Stimulated activated CD8-positive, alpha-beta memory T cell treated with anti-CD3 and anti-CD28 coated beads, Interleukin-4, amount 100 ng/mL, for 24 hours (primary cell): ENCODE results near the gene C4BPB.

Source experiments
- DNase-seq: peaks from one replicate; pipeline ENCODE4 v3.0.0-alpha.2; 2020; ENCODE audit warnings: low read depth

Gene C4BPB

GRCh38 chr1:207085887-207086286, 2.8 kb upstream of the C4BPB start:
- DNase-seq: no peak

GRCh38 chr1:207088161-207088560, 499 bp upstream of the C4BPB start:
- DNase-seq: no peak

- DNase-seq: no peak
Measured at GRCh38 chr1:207089627-207090355, 1.1 kb downstream of the C4BPB start.

GRCh38 chr1:207091200-207091908, 2.7 kb downstream of the C4BPB start:
- no peak for DNase-seq

DNA sequence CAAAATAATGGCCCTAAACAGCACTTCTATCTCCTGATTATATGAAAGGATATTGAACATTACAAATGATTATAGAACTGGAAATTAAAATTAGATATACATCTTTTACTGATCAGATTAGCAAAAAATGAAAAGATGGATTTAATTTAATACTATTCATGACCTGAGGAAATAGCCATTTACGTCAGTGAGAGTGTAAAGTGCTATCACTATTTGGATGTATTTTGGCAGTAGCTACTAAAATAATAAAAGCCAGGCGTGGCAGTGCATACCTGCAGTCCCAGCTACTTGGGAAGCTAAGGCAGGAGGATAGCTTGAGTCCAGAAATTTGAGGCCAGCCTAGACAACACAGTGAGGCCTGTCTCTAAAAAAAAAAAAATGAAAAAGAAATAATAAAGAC, 5.3 kb downstream of the C4BPB start:
- no peak for DNase-seq

GRCh38 chr1:207097871-207098324, 9.2 kb downstream of the C4BPB start:
- peak; percentile 1 for DNase-seq

DNA sequence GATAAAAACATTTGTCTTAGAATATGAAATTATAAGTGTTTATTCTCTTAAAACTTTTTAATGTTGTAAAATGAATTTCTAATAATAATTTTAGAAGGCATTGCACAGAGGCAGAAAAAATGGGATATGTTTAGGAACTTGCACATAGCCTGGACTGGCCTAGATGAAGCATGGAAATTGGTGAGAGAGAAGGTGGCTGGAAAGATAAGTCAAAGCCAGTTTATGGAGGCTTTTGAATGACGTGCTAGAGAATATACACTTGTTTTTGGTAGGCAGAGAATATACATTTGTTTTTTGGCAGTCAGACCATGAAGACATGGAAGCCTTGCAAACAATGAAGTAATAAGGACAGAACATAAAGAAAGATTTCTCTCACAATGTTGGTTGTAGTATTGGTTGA, 13.1 kb downstream of the C4BPB start:
- no peak for DNase-seq

DNA sequence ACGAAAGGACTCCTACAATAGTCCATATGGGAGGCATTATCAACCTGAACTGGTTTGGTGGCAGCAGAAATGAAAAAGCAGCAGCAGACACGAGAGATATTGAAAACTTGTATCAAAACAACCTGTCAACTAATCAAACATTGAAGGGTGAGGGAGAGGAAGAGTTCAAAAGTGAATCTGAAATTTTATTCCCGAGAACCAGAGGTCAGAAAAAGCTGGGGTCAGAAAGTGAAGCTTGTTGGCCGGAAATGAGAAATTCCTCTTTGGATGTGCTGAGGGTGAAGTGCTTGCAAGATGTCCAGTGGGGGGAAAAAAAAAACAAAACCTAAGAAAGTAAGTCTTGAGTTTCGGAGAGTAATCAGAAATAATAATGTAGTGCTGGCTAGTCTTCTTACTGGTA, 13.5 kb downstream of the C4BPB start:
- DNase-seq: no peak

- DNase-seq: no peak
Measured at GRCh38 chr1:207102659-207103058, 14.0 kb downstream of the C4BPB start.

DNA sequence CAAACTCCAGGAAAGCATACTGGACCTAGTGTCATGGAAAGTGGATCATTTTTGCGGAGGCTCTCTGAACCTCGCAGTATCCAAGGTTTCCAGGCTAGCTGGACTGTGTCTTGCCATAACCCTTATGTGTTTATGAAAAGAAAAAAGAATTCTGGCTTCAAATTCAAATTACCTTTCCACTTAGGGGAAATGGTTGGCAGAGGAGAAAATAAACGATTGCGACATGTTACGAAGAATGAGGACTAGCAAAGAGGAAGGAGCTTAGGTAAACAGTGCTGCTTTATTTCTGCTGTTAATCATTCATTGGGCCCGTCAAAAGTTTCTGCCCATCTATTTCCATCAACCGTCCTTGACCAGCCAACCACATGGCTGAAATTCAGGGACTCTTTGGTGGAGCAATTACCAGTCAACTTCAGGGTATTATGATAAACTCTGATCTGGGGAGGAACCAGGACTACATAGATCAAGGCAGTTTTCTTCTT, 15.3 kb downstream of the C4BPB start, which contains the start of gene C4BPA:
Gene C4BPA (plus strand): TSS at position 342 of the 482 bp plus-strand sequence. CDS start 8,793 bp downstream, outside the sequence.
- no peak for DNase-seq

GRCh38 chr1:207109004-207109403, 20.3 kb downstream of the C4BPB start:
- no peak for DNase-seq

DNA sequence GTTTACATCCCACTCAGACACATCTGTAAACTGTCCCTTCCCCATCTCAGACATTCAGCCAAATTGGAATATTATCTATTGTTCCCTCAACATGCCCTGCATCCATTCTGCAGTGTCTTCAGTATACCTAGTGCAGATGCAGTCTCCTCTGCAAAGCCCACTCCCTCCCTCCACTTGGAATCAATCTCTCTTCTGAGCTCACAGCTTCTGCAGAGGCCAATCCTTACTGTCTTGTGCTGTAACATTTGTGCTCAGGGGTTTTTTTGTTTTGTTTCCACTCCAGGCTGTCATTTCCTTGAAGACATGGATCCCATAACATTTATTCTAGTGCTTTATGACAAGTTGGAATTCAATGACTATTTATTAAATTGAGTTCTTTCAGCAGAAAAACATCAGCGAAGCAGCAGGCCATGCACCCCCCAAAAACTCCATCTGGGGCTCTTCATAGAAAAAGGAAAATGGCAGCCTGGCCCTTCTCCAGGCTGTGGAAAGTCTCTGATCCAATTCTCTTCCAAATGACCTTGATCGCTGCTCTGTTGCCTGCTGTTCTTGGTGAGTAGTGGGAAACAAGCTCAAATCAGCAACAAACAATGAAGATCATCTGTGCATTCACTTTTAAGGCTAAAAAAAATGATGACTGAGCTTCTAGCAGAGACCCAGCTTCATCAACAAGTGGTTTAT, 24.1 kb downstream of the C4BPB start:
- no peak for DNase-seq

DNA sequence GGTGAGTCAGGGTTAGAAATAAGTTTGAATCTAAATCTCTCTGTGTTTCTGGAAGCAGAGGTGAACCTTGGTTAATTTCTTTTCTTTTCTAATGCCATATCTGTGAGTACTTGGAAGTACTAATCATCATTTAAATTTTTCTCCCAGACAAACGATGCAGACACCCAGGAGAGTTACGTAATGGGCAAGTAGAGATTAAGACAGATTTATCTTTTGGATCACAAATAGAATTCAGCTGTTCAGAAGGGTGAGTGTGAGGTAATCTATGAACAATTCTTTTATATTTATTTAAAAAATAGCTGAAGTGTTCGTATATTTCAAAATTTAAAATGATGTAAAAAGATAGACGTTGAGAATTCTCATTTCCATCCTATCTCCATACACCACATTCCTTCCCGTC, 26.6 kb downstream of the C4BPB start:
- DNase-seq: no peak

GRCh38 chr1:207124389-207124788, 35.7 kb downstream of the C4BPB start:
- no peak for DNase-seq

GRCh38 chr1:207128336-207128921, 39.8 kb downstream of the C4BPB start:
- no peak for DNase-seq

DNA sequence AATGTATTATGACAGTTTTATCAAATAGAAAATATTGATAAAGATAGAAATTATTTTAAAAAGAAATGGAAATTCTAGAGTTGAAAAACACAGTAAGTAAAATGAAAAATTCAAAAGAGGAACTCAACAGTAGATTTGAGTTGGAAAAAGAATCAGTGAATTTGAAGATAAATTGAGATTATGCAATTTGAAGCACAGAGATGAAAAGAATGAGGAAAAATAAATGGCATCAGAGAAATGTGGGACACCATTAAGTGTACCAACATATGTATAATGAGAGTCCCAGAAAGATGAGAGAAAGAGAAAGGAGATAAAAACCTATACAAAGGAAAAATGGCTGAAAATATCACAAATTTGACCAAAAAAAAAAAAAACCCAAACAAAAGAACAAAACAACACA, 40.4 kb downstream of the C4BPB start:
- DNase-seq: no peak

DNA sequence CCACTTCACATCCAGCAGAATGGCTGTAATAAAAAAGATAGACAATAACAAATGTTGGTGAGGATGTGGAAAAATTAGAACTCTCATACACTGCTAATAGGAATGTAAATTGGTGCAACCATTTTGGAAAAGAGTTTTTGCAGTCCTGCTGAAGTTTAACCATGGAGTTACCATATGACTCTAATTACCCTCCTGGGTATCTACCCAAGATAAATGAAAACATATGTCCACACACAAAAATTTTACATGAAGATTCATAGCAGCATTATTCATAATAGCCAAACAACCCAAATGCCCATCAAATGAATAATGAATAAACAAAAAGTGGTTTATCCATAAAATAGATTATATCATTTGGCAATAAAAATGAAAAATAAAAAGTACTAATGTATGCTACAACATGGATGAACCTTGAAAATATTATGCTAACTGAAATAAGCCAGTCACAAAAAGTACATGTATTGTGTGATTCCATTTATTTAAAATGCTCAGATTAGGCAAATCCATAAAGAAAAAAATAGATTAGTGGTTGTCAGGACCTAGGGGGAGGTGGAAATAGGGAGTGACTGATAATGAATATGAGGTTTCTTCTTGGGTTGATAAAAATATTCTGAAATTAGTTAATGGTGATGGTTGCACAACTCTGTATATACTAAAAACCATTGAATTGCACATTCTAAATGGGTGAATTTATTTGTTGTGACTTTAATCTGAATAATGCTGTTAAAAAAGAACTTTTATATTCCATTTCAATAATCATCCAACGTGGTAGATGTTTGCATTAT, 41.8 kb downstream of the C4BPB start:
- no peak for DNase-seq

GRCh38 chr1:207131163-207131562, 42.5 kb downstream of the C4BPB start:
- DNase-seq: no peak

DNA sequence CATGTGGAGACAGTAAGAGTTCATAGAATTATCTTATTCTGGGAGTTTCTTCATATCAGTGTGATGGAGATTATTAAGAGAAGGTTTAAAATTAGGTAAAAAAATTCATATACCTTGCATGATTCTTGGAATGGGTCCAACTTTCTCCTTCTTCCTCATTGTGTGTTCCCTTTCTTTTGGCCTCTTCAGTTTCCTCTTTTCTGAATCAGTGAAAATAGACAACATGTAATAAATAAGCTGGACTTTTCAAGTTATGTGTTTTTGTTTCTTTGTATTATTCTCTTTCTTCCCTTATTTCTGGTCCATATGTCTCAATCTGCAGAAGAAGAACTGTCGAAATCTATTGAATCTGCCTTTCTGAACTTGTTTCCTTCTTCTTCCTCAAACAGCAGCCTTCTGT, 45.9 kb downstream of the C4BPB start:
- no peak for DNase-seq

- no peak for DNase-seq
Measured at GRCh38 chr1:207139616-207140015, 51.0 kb downstream of the C4BPB start.

DNA sequence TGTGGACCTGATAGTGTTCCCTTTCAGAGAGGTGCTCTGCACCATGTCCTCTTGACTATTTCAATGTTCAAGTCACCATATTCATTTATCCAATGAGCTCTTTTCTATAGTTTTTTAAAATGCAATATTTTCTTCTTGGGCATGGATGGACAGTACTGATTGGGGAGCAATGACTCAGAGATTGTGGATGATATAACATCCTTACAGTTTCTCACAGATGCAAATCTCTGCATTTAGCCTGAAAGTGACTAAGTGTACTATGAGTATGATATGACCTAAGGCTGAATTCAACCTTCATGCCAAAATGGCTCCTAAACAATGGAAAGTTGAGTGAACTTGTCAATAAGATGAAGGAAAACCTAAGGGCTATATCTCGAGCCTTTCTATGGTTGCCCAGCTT, 51.9 kb downstream of the C4BPB start:
- DNase-seq: no peak
